Measurements from ENCODE around the gene COX4I2.
A peak's percentile ranks its signal among the peaks of the same experiment; 100 is the strongest.
"Not testable (repeated sequence)": the region's sequence is repeated elsewhere in the genome, so short reads cannot be mapped to it uniquely, and the experiment has no call there.

COX4I2 gene

GRCh38 chr20:31608251-31608945 is 29.3 kb upstream of the COX4I2 start:
- DNase-seq: peak; percentile 99

GRCh38 chr20:31612271-31612640 is 25.5 kb upstream of the COX4I2 start:
- not testable (repeated sequence) for DNase-seq

- no peak for DNase-seq
Measured at GRCh38 chr20:31615416-31615815, 22.3 kb upstream of the COX4I2 start.

GRCh38 chr20:31617432-31618104 is 20.1 kb upstream of the COX4I2 start:
- no peak for DNase-seq

- no peak for DNase-seq
Measured at GRCh38 chr20:31620246-31620645, 17.5 kb upstream of the COX4I2 start.

GRCh38 chr20:31623123-31623505 is 14.6 kb upstream of the COX4I2 start:
- not testable (repeated sequence) for DNase-seq

DNA sequence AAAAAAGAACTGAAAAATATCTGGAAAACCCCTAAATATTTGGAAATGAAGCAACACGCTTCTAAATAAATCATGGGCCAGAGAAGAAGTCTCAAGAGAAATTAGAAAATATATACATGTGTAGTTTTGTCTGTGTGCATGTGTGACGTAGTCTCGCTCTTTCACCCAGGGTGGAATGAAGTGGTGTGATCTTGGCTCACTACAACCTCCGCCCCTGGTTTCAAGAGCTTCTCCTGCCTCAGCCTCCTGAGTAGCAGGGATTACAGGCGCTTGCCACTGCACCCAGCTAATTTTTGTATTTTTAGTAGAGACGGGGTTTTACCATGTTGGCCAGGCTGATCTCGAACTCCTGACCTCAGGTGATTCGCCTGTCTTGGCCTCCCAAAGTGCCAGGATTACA is 11.2 kb upstream of the COX4I2 start:
- DNase-seq: not testable (repeated sequence)

- not testable (repeated sequence) for DNase-seq
Measured at GRCh38 chr20:31628057-31628456, 9.7 kb upstream of the COX4I2 start.

GRCh38 chr20:31630187-31630790 is 7.4 kb upstream of the COX4I2 start:
- DNase-seq: no peak

- DNase-seq: no peak
Measured at GRCh38 chr20:31632548-31633338, 5.0 kb upstream of the COX4I2 start.

- DNase-seq: no peak
Measured at GRCh38 chr20:31633339-31633914, 4.3 kb upstream of the COX4I2 start.

DNA sequence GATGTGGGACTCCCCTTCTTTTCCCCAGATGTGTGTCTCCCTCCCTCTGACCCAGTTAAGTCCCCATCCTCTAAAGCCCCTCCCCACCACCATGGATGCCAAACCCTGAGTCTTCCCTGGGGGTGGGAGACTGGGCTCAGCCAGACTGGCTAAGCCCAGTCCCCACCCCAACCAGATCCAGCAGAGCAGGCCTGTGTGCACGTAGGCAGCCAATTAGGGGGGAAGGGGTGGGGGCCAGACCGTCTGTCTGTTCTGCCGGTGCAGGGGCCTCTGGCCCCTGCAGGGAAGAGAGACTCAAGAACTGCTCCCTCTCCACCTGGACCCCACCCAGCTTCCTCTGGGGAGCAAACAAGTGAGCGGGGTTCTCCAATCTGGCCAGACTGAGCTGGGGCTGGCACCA is 605 bp downstream of the COX4I2 start:
- peak; percentile 69 for DNase-seq

DNA sequence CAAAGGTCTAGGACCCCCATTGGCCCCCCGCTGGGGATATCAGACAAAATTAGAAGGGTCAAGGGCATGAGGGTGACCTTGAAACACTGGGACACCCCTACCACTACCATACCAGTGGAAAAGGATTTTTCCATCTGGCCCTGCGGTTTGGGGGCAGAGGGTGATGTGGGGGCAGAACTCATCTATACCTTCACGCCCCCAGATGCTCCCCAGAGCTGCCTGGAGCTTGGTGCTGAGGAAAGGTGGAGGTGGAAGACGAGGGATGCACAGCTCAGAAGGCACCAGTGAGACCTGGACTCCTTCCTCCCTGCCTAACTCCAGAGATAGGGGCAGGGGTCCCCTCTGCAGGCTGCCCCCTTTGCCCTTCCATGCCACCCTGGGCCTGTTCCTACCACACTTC is 1.1 kb downstream of the COX4I2 start:
- DNase-seq: no peak

DNA sequence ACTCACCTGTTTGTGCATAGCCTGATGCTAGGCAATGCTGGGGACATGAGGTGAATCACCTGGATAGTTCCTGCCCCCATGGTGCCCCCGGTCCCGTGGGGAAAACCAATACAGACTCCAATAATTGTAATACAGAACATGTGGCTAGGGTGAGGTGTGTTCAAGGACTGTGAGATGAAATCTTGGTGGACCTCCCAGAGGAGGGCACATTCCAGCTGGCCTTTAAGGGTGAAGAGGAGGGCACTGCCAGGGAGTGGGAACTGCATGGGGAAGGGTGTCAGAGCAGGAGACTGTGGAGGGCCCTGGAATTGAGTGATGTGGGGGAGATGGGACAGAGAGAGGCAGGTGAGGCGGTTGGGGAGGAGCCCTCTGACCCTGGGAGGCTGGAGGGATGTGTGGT is 2.5 kb downstream of the COX4I2 start:
- no peak for DNase-seq

GRCh38 chr20:31641391-31641790 is 3.7 kb downstream of the COX4I2 start:
- DNase-seq: no peak

DNA sequence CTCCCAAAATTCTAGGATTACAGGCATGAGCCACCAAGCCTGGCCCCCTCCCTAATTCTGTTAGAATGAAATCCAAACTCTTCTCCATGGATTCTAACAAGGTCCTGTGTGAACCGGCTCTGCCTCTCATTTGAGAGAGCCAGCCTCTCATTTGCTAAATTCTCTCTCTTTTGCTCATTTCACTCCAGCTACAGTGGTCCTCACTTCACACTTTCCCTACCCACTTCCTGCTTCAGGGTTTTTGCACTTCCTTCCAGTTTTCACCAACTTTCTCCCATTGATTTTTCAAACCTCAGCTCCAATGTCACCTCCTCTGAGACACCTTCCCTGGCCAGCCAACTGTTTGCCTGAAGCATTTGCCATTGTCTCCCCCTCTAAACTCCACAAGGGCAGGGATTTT is 5.1 kb downstream of the COX4I2 start:
- DNase-seq: no peak

DNA sequence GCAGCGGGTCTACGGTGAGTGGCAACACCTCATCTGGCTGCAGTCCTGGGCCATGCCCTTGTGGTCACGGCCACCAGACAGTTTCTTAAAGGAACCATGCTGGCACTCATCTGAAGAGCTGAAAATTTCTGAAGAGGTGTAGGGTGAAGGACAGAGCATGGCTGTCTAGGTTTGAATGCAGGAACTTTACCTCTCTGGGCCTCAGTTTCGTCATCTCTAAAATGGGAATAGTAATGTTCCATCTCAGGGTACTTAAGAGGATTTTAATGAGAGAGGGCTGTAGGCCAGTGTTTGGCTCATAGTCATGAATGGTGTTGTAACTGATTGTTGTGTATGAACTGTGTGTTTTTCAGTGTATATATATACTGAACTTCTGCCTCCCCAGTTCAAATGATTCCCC is 5.8 kb downstream of the COX4I2 start:
- DNase-seq: no peak

DNA sequence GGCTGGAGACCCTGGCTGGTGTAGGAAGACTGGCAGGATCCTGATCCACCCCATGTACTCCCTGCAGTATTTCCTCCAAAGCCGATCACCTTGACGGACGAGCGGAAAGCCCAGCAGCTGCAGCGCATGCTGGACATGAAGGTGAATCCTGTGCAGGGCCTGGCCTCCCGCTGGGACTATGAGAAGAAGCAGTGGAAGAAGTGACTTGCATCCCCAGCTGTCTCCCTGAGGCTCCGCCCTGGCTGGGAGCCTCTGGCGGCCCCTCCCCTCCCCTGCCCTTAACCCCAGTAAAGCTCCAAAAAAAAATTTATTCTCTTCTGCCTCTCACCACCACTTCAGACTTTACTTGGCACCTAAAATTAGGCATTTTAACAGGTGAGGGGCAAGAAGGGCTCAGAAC is 7.0 kb downstream of the COX4I2 start:
- DNase-seq: no peak

- not testable (repeated sequence) for DNase-seq
Measured at GRCh38 chr20:31648104-31648503, 10.4 kb downstream of the COX4I2 start.

GRCh38 chr20:31652917-31653396 is 15.2 kb downstream of the COX4I2 start:
- no peak for DNase-seq

DNA sequence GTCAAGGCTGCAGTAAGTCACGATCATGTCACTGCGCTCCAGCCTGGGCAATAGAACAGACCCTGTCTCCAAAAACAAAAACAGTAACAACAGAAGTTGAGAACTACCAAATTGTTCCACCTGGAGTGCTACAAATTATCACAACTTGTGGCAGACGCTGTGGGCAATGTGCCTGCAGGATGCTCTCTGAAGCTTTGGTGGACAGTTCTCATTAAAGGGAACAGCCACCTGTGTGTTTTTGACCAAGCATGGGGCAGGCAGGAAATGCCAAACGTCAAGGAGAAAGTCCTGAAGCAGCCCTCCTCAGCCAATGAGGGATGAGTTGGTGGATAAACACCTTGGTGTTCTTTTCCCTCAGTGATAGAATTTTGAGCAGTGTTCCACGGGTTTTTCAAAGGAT is 15.8 kb downstream of the COX4I2 start:
- no peak for DNase-seq

- DNase-seq: no peak
Measured at GRCh38 chr20:31654534-31654933, 16.8 kb downstream of the COX4I2 start.

Data from islet precursor cell (in vitro differentiated cells).